ENCODE results near the gene REC8. TPM values are rescaled to one million over a fixed set of nuclear protein-coding genes. Genes with fewer than 3 reads are reported as not detected.
A peak's percentile ranks its signal among the peaks of the same experiment; 100 is the strongest.

The REC8 gene
- polyA plus RNA-seq, 4 donors, result 23.0 to 135 (median 40.7) TPM

DNA sequence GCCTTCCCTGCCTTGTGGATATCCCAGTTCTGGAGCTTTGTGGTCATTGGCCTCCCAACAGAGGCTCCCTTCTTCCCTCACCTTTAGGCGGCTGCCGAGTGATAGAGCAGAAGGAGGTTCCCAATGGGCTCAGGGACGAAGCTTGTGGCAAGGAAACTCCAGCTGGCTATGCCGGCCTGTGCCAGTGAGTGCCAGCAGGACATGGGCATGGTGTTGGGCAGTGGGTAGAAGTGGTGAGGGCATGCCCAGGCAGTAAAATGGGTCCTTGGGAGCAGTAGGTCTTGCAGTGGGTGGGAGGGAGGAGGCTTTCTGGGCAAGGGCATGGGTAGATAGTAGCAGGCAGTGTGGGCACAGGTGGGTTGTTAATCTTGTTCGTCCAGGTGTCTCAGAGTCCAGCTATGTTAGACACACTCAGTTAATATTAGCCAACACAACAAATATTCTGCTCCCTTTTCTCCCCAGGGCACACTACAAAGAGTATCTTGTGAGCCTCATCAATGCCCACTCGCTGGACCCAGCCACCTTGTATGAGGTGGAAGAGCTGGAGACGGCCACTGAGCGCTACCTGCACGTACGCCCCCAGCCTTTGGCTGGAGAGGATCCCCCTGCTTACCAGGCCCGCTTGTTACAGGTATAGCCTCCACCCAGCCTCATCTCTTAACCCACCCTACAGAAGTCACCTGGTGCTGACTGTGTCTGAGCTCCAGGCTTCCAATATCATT, 11.9 kb upstream of the REC8 start:
- FAIRE-seq (no peak), DNase-seq (no peak)
- WGBS, 3 donors, result 82 to 91% (median 86%) methylated on average over 11 of the region's 11 CpGs

DNA sequence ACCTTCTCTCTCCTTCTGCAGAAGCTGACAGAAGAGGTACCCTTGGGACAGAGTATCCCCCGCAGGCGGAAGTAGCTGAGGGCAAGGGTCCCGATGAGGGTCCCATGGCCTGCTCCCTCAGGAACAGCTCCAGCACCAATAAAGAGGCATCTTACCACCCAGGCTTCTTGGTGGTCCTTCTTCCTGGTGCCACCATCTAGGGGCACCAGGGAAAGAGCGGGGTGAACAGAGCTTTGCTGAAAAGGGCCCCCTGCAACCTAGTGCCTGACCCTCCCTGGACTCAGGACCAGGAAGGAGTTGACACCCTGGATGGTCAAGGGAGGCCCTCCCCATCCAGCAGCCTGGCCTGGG, 11.4 kb upstream of the REC8 start:
- Histone ChIP-seq H3K27ac (ENCODE audit: low read depth in 1 of 3, low read length in 2 of 3) (peak overlapping the region; percentile 39 to 99 (median 97)), H3K4me1 (ENCODE audit: control insufficient read depth in 3 of 3, insufficient read depth in 2 of 3, low read depth in 1 of 3, low read length in 2 of 3) (peaks cover 0 to 15% (median 6%) of the 10 kb centered on the region in 3 donors), H3K4me3 (ENCODE audit: low read depth in 1 of 3, low read length in 3 of 3) (no peak overlapping the region), H3K9me3 (ENCODE audit: control insufficient read depth in 2 of 2, insufficient read depth in 1 of 2, low read depth in 1 of 2, low read length in 1 of 2) (no peaks in the 10 kb centered on the region), H3K27me3 (ENCODE audit: control insufficient read depth in 3 of 3, insufficient read depth in 3 of 3, low read length in 3 of 3) (no peaks in the 10 kb centered on the region), H3K36me3 (ENCODE audit: control insufficient read depth in 3 of 3, insufficient read depth in 2 of 3, low read depth in 1 of 3, low read length in 3 of 3) (peaks cover 16 to 76% (median 29%) of the 10 kb centered on the region in 3 donors)
- DNase-seq (no peak), FAIRE-seq (no peak)
- 93 to 98% (median 95%) methylated on average over 4 of the region's 4 CpGs for WGBS, 3 donors

More for the DNA sequence above, 11.9 kb upstream of the REC8 start:
- peaks cover 20 to 76% (median 32%) of the 10 kb centered on the region in 3 donors for H3K36me3 ChIP-seq (ENCODE audit: control insufficient read depth in 3 of 3, insufficient read depth in 2 of 3, low read depth in 1 of 3, low read length in 3 of 3)
- H3K27ac ChIP-seq (ENCODE audit: low read depth in 1 of 3, low read length in 2 of 3), result peak overlapping the region; percentile 39 to 99 (median 97)
- no peaks in the 10 kb centered on the region for H3K9me3 ChIP-seq (ENCODE audit: control insufficient read depth in 2 of 2, insufficient read depth in 1 of 2, low read depth in 1 of 2, low read length in 1 of 2)
- peaks cover 0 to 15% (median 6%) of the 10 kb centered on the region in 3 donors for H3K4me1 ChIP-seq (ENCODE audit: control insufficient read depth in 3 of 3, insufficient read depth in 2 of 3, low read depth in 1 of 3, low read length in 2 of 3)
- H3K27me3 ChIP-seq (ENCODE audit: control insufficient read depth in 3 of 3, insufficient read depth in 3 of 3, low read length in 3 of 3), result no peaks in the 10 kb centered on the region
- no peak overlapping the region for H3K4me3 ChIP-seq (ENCODE audit: low read depth in 1 of 3, low read length in 3 of 3)

DNA sequence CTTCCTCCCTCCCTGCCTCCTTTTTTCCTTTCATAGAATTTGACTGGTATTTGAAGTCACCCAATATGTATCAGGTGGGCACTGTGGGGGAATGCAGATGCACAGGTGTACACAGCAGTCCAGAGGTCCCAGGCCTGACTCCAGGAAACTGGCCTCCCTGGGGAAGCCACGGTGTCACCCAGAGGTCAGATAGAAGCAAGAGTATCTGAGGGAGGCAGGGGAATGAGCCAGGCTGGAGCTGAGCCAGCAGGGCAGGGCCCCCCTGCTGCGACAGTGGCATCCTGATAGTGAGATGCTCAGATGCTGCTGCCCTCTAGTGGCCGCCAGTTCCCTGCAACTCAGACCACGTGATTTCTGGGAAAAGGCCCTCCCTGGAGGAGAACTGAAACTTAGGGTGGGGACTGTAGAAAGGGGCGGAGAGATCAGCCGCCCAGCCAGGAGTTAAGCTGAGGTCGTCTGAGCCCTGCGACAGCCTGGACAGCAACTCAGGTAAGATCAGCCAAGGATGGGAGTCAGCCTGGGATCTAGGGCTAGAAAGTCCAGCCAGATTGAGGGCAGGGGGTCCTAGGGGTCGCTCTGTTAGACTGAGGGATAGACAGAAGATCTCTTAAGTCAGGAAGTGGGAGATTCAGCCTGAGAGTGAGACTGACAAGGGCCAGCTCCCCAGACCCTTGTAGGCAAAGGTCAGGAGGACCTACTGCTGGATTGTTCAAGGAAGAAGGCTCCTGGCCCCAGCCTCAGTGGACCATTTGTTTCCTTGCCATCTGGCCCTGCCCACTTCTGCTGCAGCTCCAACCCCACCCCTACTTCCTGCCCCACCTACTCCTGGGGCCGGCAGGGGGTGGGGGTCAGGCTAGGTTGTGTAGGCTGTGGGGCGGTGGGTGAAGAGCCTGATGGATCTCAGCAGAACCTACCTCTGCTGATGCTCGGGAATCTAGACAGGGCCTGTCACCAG, 10.8 kb upstream of the REC8 start, which contains the start of gene IRF9:
TSS of gene IRF9 (plus strand) at position 416 of the 955 bp plus-strand sequence. CDS start 880 bp downstream, outside the sequence.
- FAIRE-seq (no peak), DNase-seq (peak; percentile 96 to 99)
- peak within 1 kb of the TSS; percentile 67 to 86 (median 74) for H3K4me3 ChIP-seq (ENCODE audit: low read depth in 1 of 3, low read length in 3 of 3)
- H3K27ac ChIP-seq (ENCODE audit: low read depth in 1 of 3, low read length in 2 of 3), result peak within 1 kb of the TSS; percentile 87 to 99 (median 97)
- no peaks in the 10 kb centered on the region for H3K9me3 ChIP-seq (ENCODE audit: control insufficient read depth in 2 of 2, insufficient read depth in 1 of 2, low read depth in 1 of 2, low read length in 1 of 2)
- H3K4me1 ChIP-seq (ENCODE audit: control insufficient read depth in 3 of 3, insufficient read depth in 2 of 3, low read depth in 1 of 3, low read length in 2 of 3), result peaks cover 0 to 15% (median 6%) of the 10 kb centered on the region in 3 donors
- H3K36me3 ChIP-seq (ENCODE audit: control insufficient read depth in 3 of 3, insufficient read depth in 2 of 3, low read depth in 1 of 3, low read length in 3 of 3), result peaks cover 18 to 78% (median 33%) of the 10 kb centered on the region in 3 donors
- 0 to 1% (median 0%) methylated on average over 12 of the region's 12 CpGs for WGBS, 3 donors
- no peaks in the 10 kb centered on the region for H3K27me3 ChIP-seq (ENCODE audit: control insufficient read depth in 3 of 3, insufficient read depth in 3 of 3, low read length in 3 of 3)

DNA sequence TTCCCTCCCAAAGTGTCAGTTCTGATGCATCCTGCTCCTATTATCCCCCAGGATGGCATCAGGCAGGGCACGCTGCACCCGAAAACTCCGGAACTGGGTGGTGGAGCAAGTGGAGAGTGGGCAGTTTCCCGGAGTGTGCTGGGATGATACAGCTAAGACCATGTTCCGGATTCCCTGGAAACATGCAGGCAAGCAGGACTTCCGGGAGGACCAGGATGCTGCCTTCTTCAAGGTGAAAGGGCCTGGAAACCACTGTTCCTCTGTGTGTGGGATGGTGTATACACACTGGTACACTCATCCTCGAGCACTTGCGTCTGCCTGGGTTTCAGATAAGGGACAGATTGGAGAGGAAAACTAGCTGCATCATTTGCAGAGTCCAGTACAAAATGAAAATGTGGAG, 9.8 kb upstream of the REC8 start:
- Histone ChIP-seq H3K27me3 (ENCODE audit: control insufficient read depth in 3 of 3, insufficient read depth in 3 of 3, low read length in 3 of 3) (no peaks in the 10 kb centered on the region), H3K27ac (ENCODE audit: low read depth in 1 of 3, low read length in 2 of 3) (peak overlapping the region in 2 of 3 donors; percentile 97 to 99), H3K4me1 (ENCODE audit: control insufficient read depth in 3 of 3, insufficient read depth in 2 of 3, low read depth in 1 of 3, low read length in 2 of 3) (peaks cover 0 to 15% (median 6%) of the 10 kb centered on the region in 3 donors), H3K9me3 (ENCODE audit: control insufficient read depth in 2 of 2, insufficient read depth in 1 of 2, low read depth in 1 of 2, low read length in 1 of 2) (no peaks in the 10 kb centered on the region), H3K4me3 (ENCODE audit: low read depth in 1 of 3, low read length in 3 of 3) (peak overlapping the region; percentile 67 to 86 (median 74)), H3K36me3 (ENCODE audit: control insufficient read depth in 3 of 3, insufficient read depth in 2 of 3, low read depth in 1 of 3, low read length in 3 of 3) (peaks cover 19 to 79% (median 33%) of the 10 kb centered on the region in 3 donors)
- 21 to 27% (median 23%) methylated on average over 8 of the region's 8 CpGs for WGBS, 3 donors
- DNase-seq (no peak), FAIRE-seq (no peak)

DNA sequence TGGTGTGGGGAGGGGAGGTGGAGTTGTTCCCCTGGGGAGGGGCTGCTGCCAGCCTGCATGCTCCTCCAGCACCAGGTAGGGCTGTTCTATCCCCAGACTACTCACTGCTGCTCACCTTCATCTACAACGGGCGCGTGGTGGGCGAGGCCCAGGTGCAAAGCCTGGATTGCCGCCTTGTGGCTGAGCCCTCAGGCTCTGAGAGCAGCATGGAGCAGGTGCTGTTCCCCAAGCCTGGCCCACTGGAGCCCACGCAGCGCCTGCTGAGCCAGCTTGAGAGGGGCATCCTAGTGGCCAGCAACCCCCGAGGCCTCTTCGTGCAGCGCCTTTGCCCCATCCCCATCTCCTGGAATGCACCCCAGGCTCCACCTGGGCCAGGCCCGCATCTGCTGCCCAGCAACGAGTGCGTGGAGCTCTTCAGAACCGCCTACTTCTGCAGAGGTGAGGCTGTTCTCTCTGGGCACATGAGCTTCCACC, 7.3 kb upstream of the REC8 start:
- Histone ChIP-seq H3K4me3 (ENCODE audit: low read depth in 1 of 3, low read length in 3 of 3) (no peak overlapping the region), H3K27me3 (ENCODE audit: control insufficient read depth in 3 of 3, insufficient read depth in 3 of 3, low read length in 3 of 3) (no peaks in the 10 kb centered on the region), H3K27ac (ENCODE audit: low read depth in 1 of 3, low read length in 2 of 3) (no peak overlapping the region), H3K9me3 (ENCODE audit: control insufficient read depth in 2 of 2, insufficient read depth in 1 of 2, low read depth in 1 of 2, low read length in 1 of 2) (no peaks in the 10 kb centered on the region), H3K36me3 (ENCODE audit: control insufficient read depth in 3 of 3, insufficient read depth in 2 of 3, low read depth in 1 of 3, low read length in 3 of 3) (peaks cover 17 to 76% (median 25%) of the 10 kb centered on the region in 3 donors), H3K4me1 (ENCODE audit: control insufficient read depth in 3 of 3, insufficient read depth in 2 of 3, low read depth in 1 of 3, low read length in 2 of 3) (peaks cover 0 to 15% (median 6%) of the 10 kb centered on the region in 3 donors)
- 80 to 89% (median 86%) methylated on average over 14 of the region's 14 CpGs for WGBS, 3 donors
- DNase-seq, result no peak
- no peak for FAIRE-seq

DNA sequence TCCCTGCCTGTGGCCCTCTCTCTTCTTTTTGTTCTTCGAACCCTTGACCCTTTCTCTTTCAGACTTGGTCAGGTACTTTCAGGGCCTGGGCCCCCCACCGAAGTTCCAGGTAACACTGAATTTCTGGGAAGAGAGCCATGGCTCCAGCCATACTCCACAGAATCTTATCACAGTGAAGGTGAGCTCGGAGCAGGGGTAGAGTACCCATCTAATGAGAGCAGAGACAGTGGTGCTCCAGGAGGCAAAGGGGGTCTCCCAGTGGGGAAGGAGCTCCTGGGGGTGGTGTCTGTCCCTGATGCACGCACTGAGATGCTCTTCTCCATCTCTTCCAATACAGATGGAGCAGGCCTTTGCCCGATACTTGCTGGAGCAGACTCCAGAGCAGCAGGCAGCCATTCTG, 6.1 kb upstream of the REC8 start:
- peaks cover 0 to 8% (median 6%) of the 10 kb centered on the region in 3 donors for H3K4me1 ChIP-seq (ENCODE audit: control insufficient read depth in 3 of 3, insufficient read depth in 2 of 3, low read depth in 1 of 3, low read length in 2 of 3)
- H3K27ac ChIP-seq (ENCODE audit: low read depth in 1 of 3, low read length in 2 of 3), result no peak overlapping the region
- no peaks in the 10 kb centered on the region for H3K27me3 ChIP-seq (ENCODE audit: control insufficient read depth in 3 of 3, insufficient read depth in 3 of 3, low read length in 3 of 3)
- peaks cover 17 to 66% (median 23%) of the 10 kb centered on the region in 3 donors for H3K36me3 ChIP-seq (ENCODE audit: control insufficient read depth in 3 of 3, insufficient read depth in 2 of 3, low read depth in 1 of 3, low read length in 3 of 3)
- DNase-seq, result no peak
- no peak overlapping the region for H3K4me3 ChIP-seq (ENCODE audit: low read depth in 1 of 3, low read length in 3 of 3)
- no peak for FAIRE-seq
- no peaks in the 10 kb centered on the region for H3K9me3 ChIP-seq (ENCODE audit: control insufficient read depth in 2 of 2, insufficient read depth in 1 of 2, low read depth in 1 of 2, low read length in 1 of 2)
- WGBS, 3 donors, result 92 to 96% (median 94%) methylated on average over 5 of the region's 5 CpGs

DNA sequence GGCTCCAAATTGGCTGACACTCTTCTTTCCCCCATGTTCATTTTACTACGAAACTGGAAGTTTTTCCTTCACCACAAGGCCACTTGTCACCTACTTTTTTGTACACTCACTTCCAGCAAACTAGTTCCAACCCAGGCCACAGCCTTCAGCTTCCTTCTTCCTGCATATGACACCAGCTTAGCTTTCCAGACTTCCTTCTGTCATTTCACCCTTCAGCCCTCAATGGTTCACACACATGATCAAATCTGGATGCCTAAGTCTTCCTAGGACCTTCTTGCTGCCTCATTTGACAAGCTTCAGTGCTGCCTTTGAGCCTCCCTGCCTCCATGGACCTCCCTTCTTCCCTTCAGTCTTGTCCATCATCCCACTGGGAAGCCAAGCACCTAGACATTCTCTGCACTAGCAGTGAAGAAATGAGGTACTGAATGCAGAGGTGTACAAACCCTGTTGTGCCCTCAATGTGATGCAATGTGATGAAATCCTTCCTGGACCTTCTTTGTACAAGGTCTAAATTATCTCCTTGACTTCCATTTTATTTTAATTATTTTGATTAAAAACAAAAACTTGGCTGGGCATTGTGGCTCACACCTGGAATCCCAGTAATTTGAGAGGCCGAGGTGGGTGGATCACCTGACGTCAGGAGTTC, 4.3 kb upstream of the REC8 start:
- no peak for DNase-seq
- WGBS, 3 donors, result 85 to 93% (median 86%) methylated on average over 3 of the region's 3 CpGs
- Histone ChIP-seq H3K4me1 (ENCODE audit: control insufficient read depth in 3 of 3, insufficient read depth in 2 of 3, low read depth in 1 of 3, low read length in 2 of 3) (peaks cover 0 to 10% (median 6%) of the 10 kb centered on the region in 3 donors), H3K4me3 (ENCODE audit: low read depth in 1 of 3, low read length in 3 of 3) (no peak overlapping the region), H3K9me3 (ENCODE audit: control insufficient read depth in 2 of 2, insufficient read depth in 1 of 2, low read depth in 1 of 2, low read length in 1 of 2) (no peaks in the 10 kb centered on the region), H3K27ac (ENCODE audit: low read depth in 1 of 3, low read length in 2 of 3) (no peak overlapping the region), H3K27me3 (ENCODE audit: control insufficient read depth in 3 of 3, insufficient read depth in 3 of 3, low read length in 3 of 3) (no peaks in the 10 kb centered on the region), H3K36me3 (ENCODE audit: control insufficient read depth in 3 of 3, insufficient read depth in 2 of 3, low read depth in 1 of 3, low read length in 3 of 3) (peaks cover 17 to 60% (median 23%) of the 10 kb centered on the region in 3 donors)
- no peak for FAIRE-seq
